ENCODE results near the gene RNF20.
"Not testable (repeated sequence)": the region's sequence is repeated elsewhere in the genome, so short reads cannot be mapped to it uniquely, and the experiment has no call there.

The RNF20 gene

DNA sequence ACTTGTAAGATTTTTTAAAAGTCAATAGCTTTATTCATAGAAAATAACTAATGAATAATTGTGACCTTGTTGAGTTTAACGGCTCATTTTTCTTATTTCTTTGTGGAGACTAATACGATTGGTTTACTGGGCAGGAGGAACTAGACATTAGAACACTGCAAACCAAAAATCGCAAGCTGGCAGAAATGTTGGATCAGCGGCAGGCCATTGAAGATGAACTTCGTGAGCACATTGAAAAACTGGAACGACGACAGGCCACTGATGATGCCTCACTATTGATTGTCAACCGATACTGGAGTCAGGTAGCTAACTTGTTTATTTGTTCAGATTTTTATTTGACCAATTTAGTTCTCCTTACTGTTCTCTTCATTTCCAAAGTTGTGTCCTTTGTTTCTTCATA, 6.4 kb downstream of the RNF20 start:
- DNase-seq = no peak

DNA sequence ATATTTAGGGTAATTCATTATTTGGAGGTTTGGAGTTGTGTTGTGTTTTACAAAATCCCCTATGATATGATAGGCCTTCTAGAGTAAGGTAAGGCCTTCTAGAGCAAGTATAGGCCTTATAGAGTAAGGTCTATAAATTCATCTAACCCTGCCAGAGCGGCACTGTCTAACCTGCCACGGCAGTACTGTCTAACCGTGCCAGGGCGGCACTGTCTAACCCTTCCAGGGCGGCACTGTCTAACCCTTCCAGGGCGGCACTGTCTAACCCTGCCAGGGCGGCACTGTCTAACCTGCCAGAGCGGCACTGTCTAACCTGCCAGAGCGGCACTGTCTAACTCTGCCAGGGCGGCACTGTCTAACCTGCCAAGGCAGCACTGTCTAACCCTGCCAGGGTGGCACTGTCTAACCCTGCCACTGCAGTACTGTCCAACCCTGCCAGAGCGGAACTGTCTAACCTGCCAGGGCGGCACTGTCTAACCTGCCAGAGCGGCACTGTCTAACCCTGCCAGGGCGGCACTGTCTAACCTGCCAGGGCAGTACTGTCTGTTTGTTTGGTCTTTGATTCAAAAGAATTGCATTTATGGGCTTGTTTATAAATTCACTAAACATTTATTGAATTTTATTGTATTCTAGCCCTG, 9.6 kb downstream of the RNF20 start:
- DNase-seq = no peak

GRCh38 chr9:101549472-101550098, 15.9 kb downstream of the RNF20 start:
- DNase-seq = not testable (repeated sequence)

DNA sequence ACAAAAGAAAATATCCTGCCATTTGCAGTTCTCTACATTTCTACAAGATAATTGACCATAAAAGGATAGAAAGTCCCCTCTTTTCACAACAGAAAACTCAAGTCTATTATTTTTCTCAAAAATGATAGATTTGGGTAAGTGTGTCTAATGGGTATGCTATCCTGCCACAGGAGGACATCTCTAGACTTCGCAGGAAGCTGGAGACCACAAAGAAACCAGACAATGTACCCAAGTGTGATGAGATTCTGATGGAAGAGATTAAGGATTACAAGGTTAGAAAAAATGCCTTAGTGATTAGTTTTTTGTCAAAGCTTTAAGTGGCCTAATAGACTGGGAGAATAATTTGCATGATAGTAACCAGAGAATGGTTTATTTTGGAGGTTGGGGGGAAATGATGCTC, 28.1 kb downstream of the RNF20 start:
- DNase-seq = no peak

DNA sequence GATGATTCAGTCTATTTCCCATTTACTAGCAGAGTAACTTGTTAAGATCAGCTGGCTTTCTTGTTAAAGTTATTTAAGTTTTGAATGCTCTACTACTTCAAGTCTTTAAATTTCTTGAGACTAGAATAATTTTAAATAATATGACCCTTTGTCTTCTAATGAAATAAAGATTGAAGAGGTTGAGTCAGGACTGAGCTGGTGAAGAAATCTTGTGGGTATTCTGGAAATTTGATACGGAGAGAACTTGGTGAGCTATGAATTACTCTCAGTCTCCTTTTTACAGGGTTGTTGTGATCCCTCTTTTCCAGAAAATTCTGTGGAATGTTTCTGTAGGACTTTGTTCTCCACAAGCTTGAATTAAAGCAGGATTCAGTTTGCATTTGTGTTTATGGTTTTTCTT, 29.3 kb downstream of the RNF20 start:
- no peak for DNase-seq

GRCh38 chr9:101564252-101564651, 30.6 kb downstream of the RNF20 start:
- no peak for DNase-seq

- peak in 1 of 2 donors; percentile 32 for DNase-seq
Observed at GRCh38 chr9:101566904-101567724, 33.5 kb downstream of the RNF20 start.

- DNase-seq = no peak
Observed at GRCh38 chr9:101567725-101568350, 34.2 kb downstream of the RNF20 start.

- no peak for DNase-seq
Observed at GRCh38 chr9:101569741-101570501, 36.3 kb downstream of the RNF20 start.

DNA sequence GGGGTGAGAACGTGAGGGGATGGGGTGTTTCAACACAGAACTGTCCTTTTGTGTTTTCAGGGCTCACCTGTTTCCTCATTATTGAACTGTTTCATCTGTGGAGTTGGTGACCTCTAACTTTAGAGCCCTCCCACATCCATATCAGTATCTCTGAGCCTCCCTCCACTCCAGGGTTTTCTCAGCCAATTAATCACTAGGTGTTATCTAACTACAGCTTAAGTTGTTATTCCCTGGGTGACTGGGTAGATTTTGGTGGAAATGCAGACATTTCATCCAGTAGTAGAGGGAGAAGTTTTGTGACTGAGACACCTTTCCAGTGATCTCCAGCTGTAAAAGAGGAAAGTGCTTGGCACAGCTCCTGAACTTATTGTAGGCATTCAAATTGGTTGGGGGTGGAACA, 37.5 kb downstream of the RNF20 start:
- no peak for DNase-seq

GRCh38 chr9:101572316-101572715, 38.7 kb downstream of the RNF20 start:
- no peak for DNase-seq

- DNase-seq = no peak
Observed at GRCh38 chr9:101574731-101575333, 41.2 kb downstream of the RNF20 start.

DNA sequence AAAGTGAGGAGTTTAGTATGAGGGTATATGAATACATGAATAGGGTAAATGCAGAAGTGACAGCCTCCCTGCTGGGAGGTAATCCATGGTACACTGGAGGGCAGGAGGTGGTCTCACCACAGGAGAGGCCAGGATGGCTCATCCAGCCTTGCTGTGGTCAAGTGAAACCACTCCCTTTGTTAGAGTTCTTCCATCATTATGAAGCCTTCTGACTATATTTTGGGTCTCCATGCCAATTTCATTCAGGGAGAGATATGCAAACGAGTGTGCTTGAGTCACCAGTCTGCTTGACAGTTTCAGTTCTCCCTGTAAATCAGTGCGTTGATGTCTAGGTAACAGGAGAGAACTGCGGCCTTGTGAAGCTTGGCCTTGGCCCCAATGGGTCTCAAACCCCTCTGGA, 44.7 kb downstream of the RNF20 start:
- DNase-seq = peak; percentile 36 to 42

- DNase-seq = peak; percentile 60 to 67
Observed at GRCh38 chr9:101579711-101580545, 46.3 kb downstream of the RNF20 start.

DNA sequence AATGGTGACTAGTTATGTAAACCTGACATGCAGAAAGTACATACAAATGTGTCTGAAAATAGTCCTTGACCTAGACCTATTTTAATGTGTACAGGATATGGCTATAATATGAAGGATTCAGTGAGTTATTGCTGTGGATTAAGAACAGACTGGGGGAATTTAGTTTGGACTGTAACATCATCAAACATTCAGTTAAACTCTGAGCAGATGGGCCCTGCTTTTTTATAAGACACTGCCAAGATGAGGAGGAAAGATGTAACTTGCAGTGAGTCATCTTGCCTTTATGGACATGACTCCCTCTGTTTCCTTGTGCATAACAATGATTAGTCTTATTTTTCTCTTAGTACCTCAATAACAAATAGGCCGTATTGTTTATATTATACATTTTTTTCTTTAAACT, 48.9 kb downstream of the RNF20 start:
- no peak for DNase-seq

- DNase-seq = peak; percentile 80 to 95
Observed at GRCh38 chr9:101585740-101586139, 52.1 kb downstream of the RNF20 start.

GRCh38 chr9:101586651-101587050, 53.0 kb downstream of the RNF20 start:
- peak; percentile 22 to 27 for DNase-seq

GRCh38 chr9:101587332-101588043, 53.8 kb downstream of the RNF20 start:
- no peak for DNase-seq

- DNase-seq = not testable (repeated sequence)
Observed at GRCh38 chr9:101590074-101590473, 56.4 kb downstream of the RNF20 start.

DNA sequence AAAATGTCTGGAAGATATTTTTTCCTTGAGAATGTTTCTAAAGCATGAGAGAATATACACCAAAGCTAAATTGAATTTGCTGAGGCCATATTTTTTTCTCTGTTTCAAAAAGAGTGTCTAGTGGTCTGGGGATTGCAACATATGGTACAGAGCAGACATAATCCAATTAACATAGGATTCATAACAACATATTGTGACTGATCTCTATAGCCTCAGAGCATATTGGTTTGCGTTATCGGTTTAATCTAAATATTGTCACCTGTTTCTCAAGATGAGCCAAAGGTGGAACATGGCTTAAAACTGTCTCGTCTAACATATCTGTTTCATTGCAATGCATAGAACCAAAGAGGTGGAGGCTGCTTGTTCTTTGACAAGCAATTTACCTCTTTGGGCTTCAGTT, 57.2 kb downstream of the RNF20 start:
- no peak for DNase-seq
